Activated naive CD4-positive, alpha-beta T cell treated with anti-CD3 and anti-CD28 coated beads, Interleukin-2, amount 10 ng/mL, durations not matched to agents 7 days and 5 days (primary cell): ENCODE data around the gene TMEM163.
A peak's percentile ranks its signal among the peaks of the same experiment; 100 is the strongest.
"Not testable (repeated sequence)": the region's sequence is repeated elsewhere in the genome, so short reads cannot be mapped to it uniquely, and the experiment has no call there.

Source experiments
- CTCF ChIA-PET: fragments of 350-600 bp; sonication (Branson Sonifier 250); formaldehyde crosslinking; loops from one replicate; lab custom pipeline; 2021; ENCODE audit warnings: antibody characterized with exemption; lab: Charles Lee
- DNase-seq: peaks from one replicate; pipeline ENCODE4 v3.0.0-alpha.2; 2020
- H3K27ac Mint-ChIP-seq: one replicate; pipeline ENCODE4 v1.8.0; 2021; ENCODE audit warnings: mild to moderate bottlenecking, moderate library complexity, mixed read lengths
- H3K27me3 Mint-ChIP-seq: one replicate; pipeline ENCODE4 v1.8.0; 2021; ENCODE audit warnings: mild to moderate bottlenecking, mixed read lengths
- H3K36me3 Mint-ChIP-seq: one replicate; pipeline ENCODE4 v1.8.0; 2021; ENCODE audit warnings: mixed read lengths
- H3K4me1 Mint-ChIP-seq: one replicate; pipeline ENCODE4 v1.8.0; 2021; ENCODE audit warnings: mixed read lengths
- H3K4me3 Mint-ChIP-seq: one replicate; pipeline ENCODE4 v1.8.0; 2021; ENCODE audit warnings: mild to moderate bottlenecking, moderate library complexity, mixed read lengths
- H3K9me3 Mint-ChIP-seq: one replicate; pipeline ENCODE4 v1.8.0; 2021; ENCODE audit warnings: mixed read lengths

The TMEM163 gene

DNA sequence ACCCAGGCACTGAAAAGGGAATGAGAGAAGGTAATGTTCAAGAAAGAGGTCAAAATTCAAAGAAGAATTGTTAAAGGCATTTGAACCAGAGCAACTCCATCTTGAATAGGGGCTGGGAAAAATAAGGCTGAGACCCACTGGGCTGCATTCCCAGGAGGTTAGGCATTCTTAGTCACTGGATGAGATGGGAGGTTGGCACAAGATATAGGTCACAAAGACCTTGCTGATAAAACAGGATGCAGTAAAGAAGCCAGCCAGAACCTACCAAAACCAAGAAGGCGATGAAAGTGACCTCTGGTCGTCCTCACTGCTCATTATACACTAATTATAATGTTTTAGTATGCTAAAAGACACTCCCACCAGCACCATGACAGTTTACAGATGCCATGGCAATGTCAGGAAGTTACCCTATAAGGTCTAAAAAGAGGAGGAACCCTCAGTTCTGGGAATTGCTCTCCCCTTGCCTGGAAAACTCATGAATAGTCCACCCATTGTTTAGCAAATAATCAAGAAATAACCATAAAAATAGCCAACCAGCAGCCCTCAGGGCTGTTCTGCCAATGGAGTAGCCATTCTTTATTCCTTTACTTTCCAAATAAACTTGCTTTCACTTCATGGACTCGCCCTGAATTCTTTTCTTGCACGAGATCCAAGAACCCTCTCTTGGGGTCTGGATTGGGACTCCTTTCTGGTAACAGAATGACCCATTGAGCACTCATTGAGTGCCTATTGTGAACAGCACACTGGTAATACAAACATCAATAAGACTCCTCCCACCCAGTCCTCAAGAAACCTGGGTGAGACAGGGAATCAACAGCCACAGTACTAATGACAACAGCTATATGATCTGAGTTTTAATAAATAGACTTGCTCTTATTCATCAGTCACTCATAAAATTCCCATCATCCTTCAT is 129.4 kb downstream of the TMEM163 start:
- H3K4me3 Mint-ChIP-seq, H3K36me3 Mint-ChIP-seq, DNase-seq, H3K27ac Mint-ChIP-seq, H3K27me3 Mint-ChIP-seq, H3K4me1 Mint-ChIP-seq, CTCF ChIA-PET: not testable (repeated sequence)
- peaks cover 32% of the 10 kb centered on the region for H3K9me3 Mint-ChIP-seq

DNA sequence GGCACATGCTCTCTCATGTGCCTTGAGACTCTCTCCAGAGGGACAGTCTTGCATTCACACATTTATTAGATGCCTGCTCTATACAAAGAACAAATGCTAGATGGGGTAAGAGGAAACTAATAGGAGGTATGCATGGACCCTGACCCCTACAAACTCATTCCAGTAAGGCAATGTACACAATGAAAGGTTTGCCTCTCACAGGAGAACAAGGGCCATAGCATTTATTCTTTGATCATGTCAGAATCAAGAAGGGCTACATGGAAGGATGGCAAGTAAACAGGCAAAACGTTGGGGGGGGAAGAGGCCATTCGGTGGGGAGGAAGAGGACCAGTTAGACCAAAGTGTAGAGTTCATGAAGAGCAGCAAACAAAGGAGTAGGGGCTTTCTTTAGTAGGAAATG is 130.2 kb downstream of the TMEM163 start:
- no peak overlapping the region for H3K4me3 Mint-ChIP-seq
- H3K27ac Mint-ChIP-seq: no peak overlapping the region
- H3K9me3 Mint-ChIP-seq: peaks cover 32% of the 10 kb centered on the region
- H3K36me3 Mint-ChIP-seq: peaks cover 6% of the 10 kb centered on the region
- CTCF ChIA-PET: no interaction called here
- peaks cover 7% of the 10 kb centered on the region for H3K27me3 Mint-ChIP-seq
- peaks cover 4% of the 10 kb centered on the region for H3K4me1 Mint-ChIP-seq
- DNase-seq: no peak

DNA sequence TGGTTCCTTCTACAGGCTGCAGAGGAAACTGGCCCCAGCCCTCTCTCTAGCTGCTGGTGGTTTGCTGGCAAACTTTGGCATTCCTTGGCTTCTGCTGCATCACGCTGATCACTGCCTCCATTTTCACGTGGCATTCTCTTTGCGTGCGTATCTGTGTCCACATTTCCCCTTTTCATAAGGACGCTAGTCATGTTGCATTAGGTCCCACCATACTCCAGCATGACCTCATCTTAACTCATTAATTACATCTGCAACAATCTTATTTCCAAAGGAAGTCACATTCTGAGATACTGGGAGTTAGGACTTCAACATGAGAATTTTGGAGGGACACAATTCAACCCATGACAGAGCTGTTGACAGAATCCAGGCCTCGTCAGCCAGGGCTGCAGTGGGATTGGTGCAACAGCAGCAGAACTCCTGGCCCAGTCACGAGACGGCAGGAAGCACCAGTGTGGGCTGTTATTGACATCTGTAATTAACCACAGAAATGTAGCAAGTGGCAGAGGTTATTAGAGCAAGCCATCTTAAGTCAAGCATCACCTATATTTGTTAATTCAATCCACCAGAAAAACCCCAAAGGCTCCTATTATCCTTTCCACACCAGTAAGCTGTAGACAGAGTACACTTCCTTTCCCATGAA is 132.4 kb downstream of the TMEM163 start:
- Mint-ChIP-seq H3K36me3 (peaks cover 4% of the 10 kb centered on the region), H3K27me3 (no peaks in the 10 kb centered on the region), H3K9me3 (peaks cover 26% of the 10 kb centered on the region), H3K4me3 (no peak overlapping the region), H3K27ac (no peak overlapping the region), H3K4me1 (peaks cover 19% of the 10 kb centered on the region)
- CTCF ChIA-PET: no interaction called here
- DNase-seq: no peak

DNA sequence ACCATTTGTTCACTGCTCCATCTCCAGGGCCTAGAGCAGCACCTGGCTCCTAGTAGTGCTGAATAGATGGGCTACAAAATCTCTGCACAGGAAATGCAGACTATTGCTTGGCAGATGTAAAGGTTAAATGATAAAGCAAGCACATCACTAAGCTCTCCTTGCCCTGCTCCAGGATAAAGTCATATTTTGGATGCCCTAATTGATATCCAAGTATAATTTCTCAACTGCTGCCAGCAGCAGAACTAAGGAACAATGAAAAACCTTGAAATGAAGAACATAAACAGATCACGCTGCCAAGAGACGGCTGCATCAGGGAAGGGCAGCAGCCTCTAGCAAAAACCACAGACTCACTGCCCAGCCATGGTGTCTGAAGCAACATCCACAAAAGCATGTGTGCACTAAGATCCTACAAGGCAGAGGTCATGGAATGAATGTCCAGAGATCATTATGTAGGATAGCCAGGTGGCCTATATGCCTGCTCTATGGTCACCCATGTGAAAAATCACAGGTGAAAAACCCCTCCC is 134.7 kb downstream of the TMEM163 start:
- Mint-ChIP-seq H3K27ac (no peak overlapping the region), H3K9me3 (peaks cover 9% of the 10 kb centered on the region), H3K36me3 (no peaks in the 10 kb centered on the region), H3K27me3 (no peaks in the 10 kb centered on the region), H3K4me3 (no peak overlapping the region), H3K4me1 (peaks cover 19% of the 10 kb centered on the region)
- CTCF ChIA-PET: no interaction called here
- DNase-seq: no peak

DNA sequence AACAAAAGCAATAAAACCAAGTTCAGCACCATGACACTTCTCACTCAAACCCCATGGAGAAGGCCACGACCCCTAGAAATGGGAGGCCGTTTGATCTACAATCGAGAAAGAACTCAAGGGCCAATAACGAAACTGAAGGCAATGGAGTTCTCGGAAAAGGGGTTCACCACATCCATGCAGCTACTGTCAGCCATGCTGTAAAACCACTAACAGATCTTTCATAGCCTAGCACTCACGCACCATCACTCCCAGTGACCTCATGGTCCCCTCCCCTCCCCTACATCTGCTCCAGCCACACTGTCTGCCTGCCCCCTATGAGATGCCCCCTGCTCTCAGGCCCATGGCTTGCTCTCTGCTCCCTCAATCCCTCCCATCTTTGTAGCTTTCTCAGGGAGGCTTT is 135.3 kb downstream of the TMEM163 start:
- peak overlapping the region; percentile 12 for H3K27ac Mint-ChIP-seq
- no peaks in the 10 kb centered on the region for H3K36me3 Mint-ChIP-seq
- H3K27me3 Mint-ChIP-seq: no peaks in the 10 kb centered on the region
- peaks cover 3% of the 10 kb centered on the region for H3K9me3 Mint-ChIP-seq
- no peak for DNase-seq
- H3K4me1 Mint-ChIP-seq: peaks cover 19% of the 10 kb centered on the region
- H3K4me3 Mint-ChIP-seq: no peak overlapping the region
- CTCF ChIA-PET: interaction anchor here (0.6 kb wide), 1 partner anchor 132 kb away, joined by 3 read pairs; no protein-coding TSS in a partner anchor

DNA sequence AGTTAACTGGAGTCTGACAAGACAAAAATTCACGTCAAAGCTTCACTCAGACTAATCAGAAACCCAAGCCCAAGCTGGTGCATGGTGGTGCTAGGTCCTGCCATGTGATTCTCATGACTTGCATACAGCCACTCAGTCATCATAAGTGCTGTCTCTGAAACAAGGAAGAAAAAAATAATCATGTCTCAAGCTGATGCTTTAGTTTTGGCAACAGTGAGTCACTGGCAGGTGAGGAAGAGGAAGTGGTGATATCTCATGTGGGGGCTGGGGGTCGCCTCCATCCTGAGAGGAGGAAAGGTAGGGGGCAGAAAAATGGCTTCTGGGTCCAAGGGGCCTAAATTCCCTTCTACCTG is 136.3 kb downstream of the TMEM163 start:
- peak overlapping the region; percentile 74 for H3K27ac Mint-ChIP-seq
- no peaks in the 10 kb centered on the region for H3K9me3 Mint-ChIP-seq
- no peak overlapping the region for H3K4me3 Mint-ChIP-seq
- no peak for DNase-seq
- H3K36me3 Mint-ChIP-seq: no peaks in the 10 kb centered on the region
- peaks cover 19% of the 10 kb centered on the region for H3K4me1 Mint-ChIP-seq
- CTCF ChIA-PET: no interaction called here
- H3K27me3 Mint-ChIP-seq: no peaks in the 10 kb centered on the region

DNA sequence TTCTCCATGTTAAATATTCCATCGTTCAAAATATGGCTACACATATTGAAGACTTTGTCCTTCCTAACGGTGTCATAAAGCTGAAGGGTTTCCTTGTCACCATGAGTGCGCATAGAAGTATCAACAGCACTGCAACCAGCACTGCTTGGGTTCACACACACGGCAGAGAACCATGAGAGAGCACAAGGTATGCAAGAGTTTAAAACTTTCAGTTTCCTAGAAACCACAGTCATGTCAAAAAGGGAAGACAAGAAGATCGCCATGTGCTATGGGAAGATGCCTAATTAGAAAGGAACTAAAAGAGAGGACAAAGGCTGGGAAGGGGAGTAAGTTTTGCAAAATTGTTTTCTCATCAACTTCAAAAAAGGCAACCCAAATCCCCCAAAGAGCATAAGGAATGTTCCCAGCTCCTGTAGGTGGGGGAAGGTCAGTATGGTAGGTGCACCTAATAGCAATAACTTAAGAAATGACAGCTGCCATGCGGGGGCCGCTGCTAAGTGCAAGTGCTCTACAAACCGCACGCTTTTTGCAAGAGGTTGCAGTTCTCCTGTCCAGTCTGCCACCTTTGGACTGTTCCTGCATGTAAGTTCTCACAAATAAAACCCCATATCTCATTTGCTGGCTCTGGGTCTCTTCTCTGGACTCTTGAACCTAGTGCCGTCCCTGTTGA is 136.8 kb downstream of the TMEM163 start:
- peak overlapping the region; percentile 74 for H3K27ac Mint-ChIP-seq
- no peaks in the 10 kb centered on the region for H3K36me3 Mint-ChIP-seq
- no peaks in the 10 kb centered on the region for H3K9me3 Mint-ChIP-seq
- no peak for DNase-seq
- H3K27me3 Mint-ChIP-seq: no peaks in the 10 kb centered on the region
- H3K4me3 Mint-ChIP-seq: no peak overlapping the region
- CTCF ChIA-PET: no interaction called here
- H3K4me1 Mint-ChIP-seq: peaks cover 19% of the 10 kb centered on the region

DNA sequence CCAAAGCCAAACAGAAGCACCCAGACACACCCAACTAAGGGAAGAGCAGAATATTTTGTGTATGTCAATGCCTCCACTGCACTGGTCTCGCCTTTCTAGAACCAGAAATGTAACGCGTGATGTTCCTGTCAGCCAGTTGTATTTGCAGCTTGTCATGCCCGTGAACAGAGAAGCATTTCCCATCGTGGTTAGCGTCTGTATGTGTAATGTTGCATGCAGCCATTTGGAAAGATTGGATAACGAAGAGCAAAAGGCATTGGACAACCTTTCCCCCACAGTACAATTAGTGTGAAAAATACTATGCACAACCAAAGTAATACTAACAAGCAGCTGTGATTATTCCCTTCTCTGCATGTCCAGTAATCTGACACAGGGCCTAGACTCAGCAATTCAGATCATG is 140.5 kb downstream of the TMEM163 start:
- H3K4me1 Mint-ChIP-seq: peaks cover 13% of the 10 kb centered on the region
- no peaks in the 10 kb centered on the region for H3K9me3 Mint-ChIP-seq
- no peak for DNase-seq
- no peak overlapping the region for H3K27ac Mint-ChIP-seq
- CTCF ChIA-PET: interaction anchor here (1.0 kb wide), 1 partner anchor 318 kb away, joined by 3 read pairs; no protein-coding TSS in a partner anchor
- no peak overlapping the region for H3K4me3 Mint-ChIP-seq
- no peaks in the 10 kb centered on the region for H3K36me3 Mint-ChIP-seq
- H3K27me3 Mint-ChIP-seq: peaks cover 3% of the 10 kb centered on the region

DNA sequence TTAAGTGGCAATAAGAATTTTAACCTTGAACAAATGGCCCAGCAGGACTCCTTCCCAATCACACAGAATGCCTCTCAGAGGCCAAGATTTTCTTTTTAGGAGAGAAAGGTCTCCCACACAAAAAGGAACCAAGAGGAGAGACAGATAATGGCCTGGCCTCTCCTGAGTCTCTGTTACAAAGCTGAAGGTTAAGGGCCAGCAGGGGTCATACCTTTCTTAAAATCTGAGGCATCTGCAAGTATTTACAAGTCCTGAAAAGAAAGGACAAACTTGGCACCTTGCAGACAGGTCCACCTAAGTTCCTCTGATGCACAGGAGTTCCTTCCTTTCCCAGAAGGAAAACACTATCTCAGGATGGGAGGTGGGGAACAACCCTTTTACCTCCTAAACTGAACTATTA is 142.3 kb downstream of the TMEM163 start:
- DNase-seq: no peak
- H3K27ac Mint-ChIP-seq: no peak overlapping the region
- H3K36me3 Mint-ChIP-seq: no peaks in the 10 kb centered on the region
- CTCF ChIA-PET: no interaction called here
- H3K4me3 Mint-ChIP-seq: no peak overlapping the region
- no peaks in the 10 kb centered on the region for H3K4me1 Mint-ChIP-seq
- no peaks in the 10 kb centered on the region for H3K9me3 Mint-ChIP-seq
- H3K27me3 Mint-ChIP-seq: peaks cover 3% of the 10 kb centered on the region

DNA sequence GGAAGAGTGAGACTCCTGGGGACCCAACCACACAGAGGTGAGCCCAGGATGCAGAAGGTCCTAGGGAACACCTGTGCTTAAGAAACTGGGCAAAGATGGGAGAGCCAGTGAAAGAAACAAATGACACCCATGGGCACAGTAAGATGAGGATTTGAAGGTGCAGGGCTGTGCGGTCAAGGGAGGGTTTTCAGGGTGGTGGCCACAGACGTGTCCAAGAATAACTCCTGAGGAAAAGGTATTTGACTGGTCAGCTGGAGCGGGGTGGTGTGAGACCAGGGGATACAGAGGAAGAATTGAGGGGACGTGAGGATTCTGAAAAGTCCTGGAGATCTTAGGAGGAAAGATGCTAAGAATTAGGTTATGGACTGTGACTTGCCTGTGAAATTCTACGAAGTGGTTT is 142.9 kb downstream of the TMEM163 start:
- Mint-ChIP-seq H3K36me3 (no peaks in the 10 kb centered on the region), H3K9me3 (no peaks in the 10 kb centered on the region), H3K4me3 (no peak overlapping the region), H3K27me3 (peaks cover 3% of the 10 kb centered on the region), H3K27ac (no peak overlapping the region), H3K4me1 (no peaks in the 10 kb centered on the region)
- CTCF ChIA-PET: no interaction called here
- DNase-seq: no peak

DNA sequence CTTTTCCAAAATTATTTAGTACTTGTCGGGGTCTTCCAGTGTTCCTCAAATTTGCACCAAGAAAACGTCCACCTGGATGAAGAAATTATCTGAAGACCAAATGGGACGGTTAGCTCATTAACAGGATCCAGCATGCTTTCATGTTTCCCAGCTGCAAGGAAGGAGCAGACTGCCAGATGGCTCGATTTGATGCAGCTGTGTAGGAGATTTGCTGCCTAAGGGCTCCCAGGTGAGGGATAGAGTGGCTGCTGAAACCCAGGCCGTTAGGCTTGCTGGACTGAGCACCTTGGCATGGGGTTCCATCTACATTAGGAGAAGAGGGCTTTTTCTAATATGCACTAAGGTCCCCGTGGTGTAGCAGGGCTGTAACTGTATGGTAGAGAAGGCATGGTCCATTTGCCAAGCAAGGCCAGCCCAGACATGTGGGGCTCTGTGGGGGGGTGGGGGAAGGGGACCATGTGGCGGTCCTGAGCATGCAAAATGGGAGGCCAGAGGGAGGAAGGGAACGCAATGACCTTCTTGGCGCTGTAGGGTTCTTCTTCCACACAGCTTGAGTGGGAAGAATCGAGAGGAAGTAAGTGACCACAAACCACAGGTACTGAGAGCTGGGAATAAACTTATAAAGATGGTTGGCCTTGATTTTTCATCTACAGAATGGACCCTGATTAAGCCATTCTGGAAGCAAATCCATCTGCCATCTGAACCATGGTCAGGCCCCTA is 144.0 kb downstream of the TMEM163 start:
- no peaks in the 10 kb centered on the region for H3K4me1 Mint-ChIP-seq
- no peak overlapping the region for H3K4me3 Mint-ChIP-seq
- no peaks in the 10 kb centered on the region for H3K9me3 Mint-ChIP-seq
- no peaks in the 10 kb centered on the region for H3K36me3 Mint-ChIP-seq
- CTCF ChIA-PET: no interaction called here
- H3K27ac Mint-ChIP-seq: no peak overlapping the region
- DNase-seq: no peak
- peaks cover 3% of the 10 kb centered on the region for H3K27me3 Mint-ChIP-seq

DNA sequence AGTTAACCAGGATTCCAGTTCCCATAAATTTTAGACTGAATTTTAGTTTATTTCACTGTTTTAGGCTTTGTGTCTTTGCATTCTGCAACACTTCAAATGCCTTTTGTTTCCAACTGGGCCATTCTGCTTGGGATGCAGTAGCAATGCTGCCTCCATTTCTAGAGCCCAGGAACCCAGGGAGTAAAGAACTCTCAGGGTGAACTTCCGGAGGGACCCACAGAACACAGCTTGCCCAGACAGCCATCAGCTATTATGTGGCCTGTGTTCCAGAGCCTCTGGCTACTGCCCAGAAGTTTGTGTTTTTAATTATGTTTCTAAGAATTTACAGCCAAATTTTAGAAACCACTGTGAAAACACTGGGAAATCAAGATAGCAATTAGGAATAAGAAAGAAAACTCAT is 145.1 kb downstream of the TMEM163 start:
- CTCF ChIA-PET: no interaction called here
- DNase-seq: no peak
- Mint-ChIP-seq H3K27me3 (peaks cover 4% of the 10 kb centered on the region), H3K4me1 (no peaks in the 10 kb centered on the region), H3K9me3 (no peaks in the 10 kb centered on the region), H3K4me3 (no peak overlapping the region), H3K27ac (no peak overlapping the region), H3K36me3 (no peaks in the 10 kb centered on the region)

DNA sequence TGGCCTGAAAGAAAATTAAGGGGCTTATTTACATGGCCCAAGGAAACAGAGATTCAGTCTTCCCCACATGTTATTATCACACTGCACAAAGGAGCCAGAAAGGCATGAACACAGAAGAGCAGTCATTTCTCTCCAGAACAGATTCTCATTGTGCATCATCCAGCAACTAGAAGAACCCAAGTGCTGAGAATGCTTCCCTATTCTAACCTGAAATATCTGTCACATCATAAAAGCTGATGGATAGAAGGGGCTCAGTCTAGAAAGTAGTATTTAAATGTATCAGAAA is 145.8 kb downstream of the TMEM163 start:
- no peak overlapping the region for H3K4me3 Mint-ChIP-seq
- peaks cover 9% of the 10 kb centered on the region for H3K27me3 Mint-ChIP-seq
- H3K4me1 Mint-ChIP-seq: no peaks in the 10 kb centered on the region
- H3K27ac Mint-ChIP-seq: no peak overlapping the region
- H3K36me3 Mint-ChIP-seq: no peaks in the 10 kb centered on the region
- no peak for DNase-seq
- CTCF ChIA-PET: no interaction called here
- no peaks in the 10 kb centered on the region for H3K9me3 Mint-ChIP-seq
